ENCODE results near the gene MGST1. TPM values are rescaled to one million over a fixed set of nuclear protein-coding genes. Genes with fewer than 3 reads are reported as not detected.

Gene MGST1
- total and polyA plus RNA-seq, 4 donors, result 84.6 to 2,615 (median 1,043) TPM

DNA sequence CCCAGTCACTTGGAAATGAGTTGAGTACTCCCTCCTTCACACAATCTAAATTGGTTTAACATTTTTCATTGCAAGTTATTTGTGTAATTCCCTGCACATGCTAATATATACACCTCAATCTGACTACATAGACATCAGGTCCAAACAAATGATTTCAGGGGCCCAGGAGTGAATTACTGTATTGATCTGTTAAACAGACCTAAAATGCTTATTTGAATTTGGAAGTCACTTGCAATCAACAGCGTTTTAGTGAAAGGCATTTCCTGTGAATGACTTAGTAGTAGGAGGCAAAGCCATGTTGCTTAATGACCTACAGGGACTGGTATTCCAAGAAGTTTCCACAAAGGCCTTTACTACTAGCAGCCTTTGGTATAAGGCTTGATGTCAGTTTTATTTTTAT lies 47.3 kb upstream of the MGST1 start:
- DNase-seq (ENCODE audit: low spot score), result no peak
- Histone ChIP-seq H3K27me3 (ENCODE audit: control insufficient read depth in 4 of 4, insufficient read depth in 4 of 4, low read length in 3 of 4) (no peaks in the 10 kb centered on the region), H3K4me3 (ENCODE audit: low read depth in 1 of 3, low read length in 3 of 3) (no peak overlapping the region), H3K27ac (ENCODE audit: low read depth in 1 of 2, low read length in 2 of 2) (no peak overlapping the region), H3K4me1 (ENCODE audit: control insufficient read depth in 4 of 4, insufficient read depth in 4 of 4, low read length in 3 of 4) (no peaks in the 10 kb centered on the region), H3K9me3 (ENCODE audit: control insufficient read depth in 4 of 4, low read length in 3 of 4) (no peaks in the 10 kb centered on the region), H3K36me3 (ENCODE audit: control insufficient read depth in 4 of 4, insufficient read depth in 3 of 4, low read depth in 1 of 4, low read length in 3 of 4) (no peaks in the 10 kb centered on the region), H3K9ac (ENCODE audit: low read depth in 1 of 2, low read length in 2 of 2) (no peak overlapping the region)
- WGBS, result 49% methylated on average over 1 of the region's 1 CpG
- TF ChIP-seq, protein P1, sequence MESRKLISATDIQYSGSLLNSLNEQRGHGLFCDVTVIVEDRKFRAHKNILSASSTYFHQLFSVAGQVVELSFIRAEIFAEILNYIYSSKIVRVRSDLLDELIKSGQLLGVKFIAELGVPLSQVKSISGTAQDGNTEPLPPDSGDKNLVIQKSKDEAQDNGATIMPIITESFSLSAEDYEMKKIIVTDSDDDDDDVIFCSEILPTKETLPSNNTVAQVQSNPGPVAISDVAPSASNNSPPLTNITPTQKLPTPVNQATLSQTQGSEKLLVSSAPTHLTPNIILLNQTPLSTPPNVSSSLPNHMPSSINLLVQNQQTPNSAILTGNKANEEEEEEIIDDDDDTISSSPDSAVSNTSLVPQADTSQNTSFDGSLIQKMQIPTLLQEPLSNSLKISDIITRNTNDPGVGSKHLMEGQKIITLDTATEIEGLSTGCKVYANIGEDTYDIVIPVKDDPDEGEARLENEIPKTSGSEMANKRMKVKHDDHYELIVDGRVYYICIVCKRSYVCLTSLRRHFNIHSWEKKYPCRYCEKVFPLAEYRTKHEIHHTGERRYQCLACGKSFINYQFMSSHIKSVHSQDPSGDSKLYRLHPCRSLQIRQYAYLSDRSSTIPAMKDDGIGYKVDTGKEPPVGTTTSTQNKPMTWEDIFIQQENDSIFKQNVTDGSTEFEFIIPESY (IDR thresholded peaks at IDR 0.05), result no peak
- TF ChIP-seq NR2F2 (IDR thresholded peaks at IDR 0.05), result no peak

DNA sequence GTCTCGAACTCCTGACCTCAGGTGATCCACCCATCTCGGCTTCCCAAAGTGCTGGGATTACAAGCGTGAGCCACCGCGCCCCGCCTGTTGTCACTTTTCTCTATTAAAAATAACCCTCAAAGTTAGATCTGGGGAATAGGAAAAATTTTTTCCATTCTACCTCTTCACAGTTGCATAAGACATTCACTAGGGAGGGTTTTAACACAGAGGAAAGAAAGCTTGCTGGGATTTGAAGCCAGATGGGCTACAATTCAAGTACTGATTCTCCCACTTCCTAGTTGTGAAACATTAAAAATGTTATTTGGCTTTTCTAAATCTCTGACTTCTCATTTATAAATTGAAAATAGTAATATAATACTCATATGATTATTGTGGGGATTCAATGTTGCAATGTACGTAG lies 46.7 kb upstream of the MGST1 start:
- Histone ChIP-seq H3K36me3 (ENCODE audit: control insufficient read depth in 4 of 4, insufficient read depth in 3 of 4, low read depth in 1 of 4, low read length in 3 of 4) (no peaks in the 10 kb centered on the region), H3K9me3 (ENCODE audit: control insufficient read depth in 4 of 4, low read length in 3 of 4) (no peaks in the 10 kb centered on the region)
- no peak for DNase-seq (ENCODE audit: low spot score)

DNA sequence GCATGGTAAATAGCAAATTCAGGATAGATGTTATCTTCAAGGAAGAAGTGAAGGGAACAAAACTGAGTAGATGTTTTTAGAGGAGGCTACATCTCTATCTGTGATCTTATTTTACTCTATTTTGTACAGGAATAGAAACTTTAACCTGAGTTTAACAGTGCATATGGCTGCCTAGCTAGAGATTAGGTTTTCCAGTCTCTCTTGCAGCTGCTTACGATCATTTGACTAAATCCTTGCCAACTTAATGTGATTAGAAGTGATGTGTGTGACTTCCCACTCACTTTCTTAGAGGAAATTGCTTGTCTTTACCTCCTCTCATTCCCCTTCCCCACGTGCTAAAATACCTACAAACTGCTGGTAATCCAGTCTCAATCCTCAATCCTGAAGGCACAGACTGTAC lies 43.5 kb upstream of the MGST1 start:
- Histone ChIP-seq H3K27me3 (ENCODE audit: control insufficient read depth in 4 of 4, insufficient read depth in 4 of 4, low read length in 3 of 4) (no peaks in the 10 kb centered on the region), H3K27ac (ENCODE audit: low read depth in 1 of 2, low read length in 2 of 2) (no peak overlapping the region), H3K36me3 (ENCODE audit: control insufficient read depth in 4 of 4, insufficient read depth in 3 of 4, low read depth in 1 of 4, low read length in 3 of 4) (no peaks in the 10 kb centered on the region), H3K9ac (ENCODE audit: low read depth in 1 of 2, low read length in 2 of 2) (no peak overlapping the region), H3K9me3 (ENCODE audit: control insufficient read depth in 4 of 4, low read length in 3 of 4) (peaks cover 0 to 5% (median under 1%) of the 10 kb centered on the region in 4 donors), H3K4me3 (ENCODE audit: low read depth in 1 of 3, low read length in 3 of 3) (no peak overlapping the region), H3K4me1 (ENCODE audit: control insufficient read depth in 4 of 4, insufficient read depth in 4 of 4, low read length in 3 of 4) (no peaks in the 10 kb centered on the region)
- DNase-seq (ENCODE audit: low spot score), result no peak
- TF ChIP-seq, protein P2, sequence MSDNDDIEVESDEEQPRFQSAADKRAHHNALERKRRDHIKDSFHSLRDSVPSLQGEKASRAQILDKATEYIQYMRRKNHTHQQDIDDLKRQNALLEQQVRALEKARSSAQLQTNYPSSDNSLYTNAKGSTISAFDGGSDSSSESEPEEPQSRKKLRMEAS (IDR thresholded peaks at IDR 0.05), result no peak
- TF ChIP-seq HNF4G (IDR thresholded peaks at IDR 0.05) (no peak), GABPA (IDR thresholded peaks at IDR 0.05 in 1 of 2, conservative IDR thresholded peaks at IDR 0.05 in 1 of 2) (no peak), EGR1 (IDR thresholded peaks at IDR 0.05; ENCODE audit: low read depth in 2 of 2) (no peak), RXRA (IDR thresholded peaks at IDR 0.05) (no peak), HNF4A (conservative IDR thresholded peaks at IDR 0.05) (no peak), FOXA1 (IDR thresholded peaks at IDR 0.05) (no peak), YY1 (IDR thresholded peaks at IDR 0.05) (no peak), SP1 (IDR thresholded peaks at IDR 0.05) (no peak), FOXA2 (IDR thresholded peaks at IDR 0.05) (no peak), TAF1 (conservative IDR thresholded peaks at IDR 0.05) (no peak), RAD21 (IDR thresholded peaks at IDR 0.05) (no peak)
- TF ChIP-seq, protein P1 (IDR thresholded peaks at IDR 0.05), result no peak
- TF ChIP-seq, protein P3, sequence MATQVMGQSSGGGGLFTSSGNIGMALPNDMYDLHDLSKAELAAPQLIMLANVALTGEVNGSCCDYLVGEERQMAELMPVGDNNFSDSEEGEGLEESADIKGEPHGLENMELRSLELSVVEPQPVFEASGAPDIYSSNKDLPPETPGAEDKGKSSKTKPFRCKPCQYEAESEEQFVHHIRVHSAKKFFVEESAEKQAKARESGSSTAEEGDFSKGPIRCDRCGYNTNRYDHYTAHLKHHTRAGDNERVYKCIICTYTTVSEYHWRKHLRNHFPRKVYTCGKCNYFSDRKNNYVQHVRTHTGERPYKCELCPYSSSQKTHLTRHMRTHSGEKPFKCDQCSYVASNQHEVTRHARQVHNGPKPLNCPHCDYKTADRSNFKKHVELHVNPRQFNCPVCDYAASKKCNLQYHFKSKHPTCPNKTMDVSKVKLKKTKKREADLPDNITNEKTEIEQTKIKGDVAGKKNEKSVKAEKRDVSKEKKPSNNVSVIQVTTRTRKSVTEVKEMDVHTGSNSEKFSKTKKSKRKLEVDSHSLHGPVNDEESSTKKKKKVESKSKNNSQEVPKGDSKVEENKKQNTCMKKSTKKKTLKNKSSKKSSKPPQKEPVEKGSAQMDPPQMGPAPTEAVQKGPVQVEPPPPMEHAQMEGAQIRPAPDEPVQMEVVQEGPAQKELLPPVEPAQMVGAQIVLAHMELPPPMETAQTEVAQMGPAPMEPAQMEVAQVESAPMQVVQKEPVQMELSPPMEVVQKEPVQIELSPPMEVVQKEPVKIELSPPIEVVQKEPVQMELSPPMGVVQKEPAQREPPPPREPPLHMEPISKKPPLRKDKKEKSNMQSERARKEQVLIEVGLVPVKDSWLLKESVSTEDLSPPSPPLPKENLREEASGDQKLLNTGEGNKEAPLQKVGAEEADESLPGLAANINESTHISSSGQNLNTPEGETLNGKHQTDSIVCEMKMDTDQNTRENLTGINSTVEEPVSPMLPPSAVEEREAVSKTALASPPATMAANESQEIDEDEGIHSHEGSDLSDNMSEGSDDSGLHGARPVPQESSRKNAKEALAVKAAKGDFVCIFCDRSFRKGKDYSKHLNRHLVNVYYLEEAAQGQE (IDR thresholded peaks at IDR 0.05), result no peak
- TF ChIP-seq, protein P4, sequence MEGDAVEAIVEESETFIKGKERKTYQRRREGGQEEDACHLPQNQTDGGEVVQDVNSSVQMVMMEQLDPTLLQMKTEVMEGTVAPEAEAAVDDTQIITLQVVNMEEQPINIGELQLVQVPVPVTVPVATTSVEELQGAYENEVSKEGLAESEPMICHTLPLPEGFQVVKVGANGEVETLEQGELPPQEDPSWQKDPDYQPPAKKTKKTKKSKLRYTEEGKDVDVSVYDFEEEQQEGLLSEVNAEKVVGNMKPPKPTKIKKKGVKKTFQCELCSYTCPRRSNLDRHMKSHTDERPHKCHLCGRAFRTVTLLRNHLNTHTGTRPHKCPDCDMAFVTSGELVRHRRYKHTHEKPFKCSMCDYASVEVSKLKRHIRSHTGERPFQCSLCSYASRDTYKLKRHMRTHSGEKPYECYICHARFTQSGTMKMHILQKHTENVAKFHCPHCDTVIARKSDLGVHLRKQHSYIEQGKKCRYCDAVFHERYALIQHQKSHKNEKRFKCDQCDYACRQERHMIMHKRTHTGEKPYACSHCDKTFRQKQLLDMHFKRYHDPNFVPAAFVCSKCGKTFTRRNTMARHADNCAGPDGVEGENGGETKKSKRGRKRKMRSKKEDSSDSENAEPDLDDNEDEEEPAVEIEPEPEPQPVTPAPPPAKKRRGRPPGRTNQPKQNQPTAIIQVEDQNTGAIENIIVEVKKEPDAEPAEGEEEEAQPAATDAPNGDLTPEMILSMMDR (IDR thresholded peaks at IDR 0.05; ENCODE audit: low read depth, low read length, missing input control), result no peak
- TF ChIP-seq, protein P5, sequence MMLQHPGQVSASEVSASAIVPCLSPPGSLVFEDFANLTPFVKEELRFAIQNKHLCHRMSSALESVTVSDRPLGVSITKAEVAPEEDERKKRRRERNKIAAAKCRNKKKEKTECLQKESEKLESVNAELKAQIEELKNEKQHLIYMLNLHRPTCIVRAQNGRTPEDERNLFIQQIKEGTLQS (IDR thresholded peaks at IDR 0.05), result no peak
- WGBS, result 58% methylated on average over 2 of the region's 2 CpGs

More for the DNA sequence above, 46.7 kb upstream of the MGST1 start:
- H3K9ac ChIP-seq (ENCODE audit: low read depth in 1 of 2, low read length in 2 of 2), result no peak overlapping the region
- H3K27me3 ChIP-seq (ENCODE audit: control insufficient read depth in 4 of 4, insufficient read depth in 4 of 4, low read length in 3 of 4), result no peaks in the 10 kb centered on the region
- WGBS, result 87% methylated on average over 7 of the region's 7 CpGs
- H3K4me1 ChIP-seq (ENCODE audit: control insufficient read depth in 4 of 4, insufficient read depth in 4 of 4, low read length in 3 of 4), result no peaks in the 10 kb centered on the region
- H3K4me3 ChIP-seq (ENCODE audit: low read depth in 1 of 3, low read length in 3 of 3), result no peak overlapping the region
- no peak overlapping the region for H3K27ac ChIP-seq (ENCODE audit: low read depth in 1 of 2, low read length in 2 of 2)
- TF ChIP-seq RAD21 (IDR thresholded peaks at IDR 0.05) (no peak), RXRA (IDR thresholded peaks at IDR 0.05) (no peak)
